Astrocyte (in vitro differentiated cells and primary cell): ENCODE results near the gene MYH11.

Experiments used
- CTCF ChIP-seq: IDR thresholded peaks from 2 replicates; pipeline ENCODE4 v1.5.1; 2011; ENCODE audit warnings: low read depth, mild to moderate bottlenecking, inconsistent platforms, low read length, moderate library complexity; ENCODE audit not compliant: insufficient read depth
- EZH2 ChIP-seq: IDR thresholded peaks from 2 replicates; pipeline ENCODE4 v1.6.1; 2012; ENCODE audit warnings: mild to moderate bottlenecking, low read length, inconsistent platforms; ENCODE audit not compliant: insufficient read depth

- TF ChIP-seq EZH2: no peak
- no peak for TF ChIP-seq CTCF
Measured at GRCh38 chr16:15708096-15708495, 148.7 kb downstream of the MYH11 start.
